ENCODE results near the gene NIN. TPM values are rescaled to one million over a fixed set of nuclear protein-coding genes. Genes with fewer than 3 reads are reported as not detected.
"Not testable (repeated sequence)": the region's sequence is repeated elsewhere in the genome, so short reads cannot be mapped to it uniquely, and the experiment has no call there.

NIN gene
- total RNA-seq, 4 donors from 2014 or later: 22.3 to 25.5 (median 22.5) TPM

DNA sequence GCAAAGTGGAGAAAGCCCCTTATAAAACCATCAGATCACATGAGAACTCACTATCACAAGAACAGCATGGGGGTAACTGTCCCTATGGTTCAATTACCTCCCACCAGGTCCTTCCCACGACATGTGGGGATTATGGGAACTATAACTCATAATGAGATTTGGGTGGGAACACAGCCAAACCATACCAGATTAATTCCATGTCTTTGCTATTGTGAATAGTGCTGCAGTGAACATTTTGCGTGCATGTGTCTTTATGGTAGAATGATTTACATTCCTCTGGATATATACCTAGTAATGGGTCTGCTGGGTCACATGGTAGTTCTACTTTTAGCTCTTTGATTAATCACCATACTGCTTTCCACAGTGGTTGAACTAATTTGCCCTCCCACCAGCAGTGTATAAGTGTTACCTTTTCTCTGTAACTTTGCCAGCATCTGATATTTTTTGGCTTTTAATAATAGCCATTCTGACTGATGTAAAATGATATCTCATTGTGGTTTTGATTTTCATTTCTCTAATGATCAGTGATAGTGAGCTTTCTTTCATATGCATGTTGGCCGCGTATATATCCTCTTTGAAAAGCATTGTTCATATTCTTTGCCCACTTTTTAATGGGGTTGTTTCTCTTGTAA lies 133.2 kb downstream of the NIN start:
- Histone ChIP-seq H3K27ac (no peak overlapping the region), H3K27me3 (no peaks in the 10 kb centered on the region), H3K4me1 (no peaks in the 10 kb centered on the region), H3K4me3 (replicated peaks in 1 of 3) (no peak overlapping the region), H3K36me3 (no peaks in the 10 kb centered on the region), H3K9me3 (no peaks in the 10 kb centered on the region)
- intact Hi-C loops (cut with DNase I): no loop called here
- TF ChIP-seq POLR2A (IDR thresholded peaks at IDR 0.05): no peak
- TF ChIP-seq, protein P1, sequence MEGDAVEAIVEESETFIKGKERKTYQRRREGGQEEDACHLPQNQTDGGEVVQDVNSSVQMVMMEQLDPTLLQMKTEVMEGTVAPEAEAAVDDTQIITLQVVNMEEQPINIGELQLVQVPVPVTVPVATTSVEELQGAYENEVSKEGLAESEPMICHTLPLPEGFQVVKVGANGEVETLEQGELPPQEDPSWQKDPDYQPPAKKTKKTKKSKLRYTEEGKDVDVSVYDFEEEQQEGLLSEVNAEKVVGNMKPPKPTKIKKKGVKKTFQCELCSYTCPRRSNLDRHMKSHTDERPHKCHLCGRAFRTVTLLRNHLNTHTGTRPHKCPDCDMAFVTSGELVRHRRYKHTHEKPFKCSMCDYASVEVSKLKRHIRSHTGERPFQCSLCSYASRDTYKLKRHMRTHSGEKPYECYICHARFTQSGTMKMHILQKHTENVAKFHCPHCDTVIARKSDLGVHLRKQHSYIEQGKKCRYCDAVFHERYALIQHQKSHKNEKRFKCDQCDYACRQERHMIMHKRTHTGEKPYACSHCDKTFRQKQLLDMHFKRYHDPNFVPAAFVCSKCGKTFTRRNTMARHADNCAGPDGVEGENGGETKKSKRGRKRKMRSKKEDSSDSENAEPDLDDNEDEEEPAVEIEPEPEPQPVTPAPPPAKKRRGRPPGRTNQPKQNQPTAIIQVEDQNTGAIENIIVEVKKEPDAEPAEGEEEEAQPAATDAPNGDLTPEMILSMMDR (IDR thresholded peaks at IDR 0.05): no peak
- 80 to 87% methylated on average over 4 of the region's 4 CpGs for WGBS, 2 donors
- no peak for DNase-seq

DNA sequence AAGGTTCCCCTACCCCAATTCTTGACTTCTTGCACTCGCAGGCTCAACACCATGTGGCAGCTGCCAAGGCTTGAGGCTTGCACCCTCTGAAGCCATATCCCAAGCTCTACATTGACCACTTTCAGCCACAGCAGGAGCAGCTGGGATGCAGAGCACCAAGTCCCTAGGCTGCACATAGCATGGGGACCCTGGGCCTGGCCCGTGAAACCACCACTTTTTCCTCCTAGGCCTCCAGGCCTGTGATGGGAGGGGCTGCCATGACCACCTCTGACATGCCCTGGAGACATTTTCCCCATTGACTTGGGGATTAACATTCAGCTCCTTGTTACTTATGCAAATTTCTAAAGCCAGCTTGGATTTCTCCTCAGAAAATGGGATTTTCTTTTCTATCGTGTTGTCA lies 136.7 kb downstream of the NIN start:
- H3K36me3 ChIP-seq; H3K27me3 ChIP-seq; intact Hi-C loops (cut with DNase I); H3K4me1 ChIP-seq; H3K27ac ChIP-seq; DNase-seq; H3K4me3 ChIP-seq (replicated peaks in 1 of 3); H3K9me3 ChIP-seq: not testable (repeated sequence)
- WGBS, 2 donors: 97% methylated on average over 3 of the region's 3 CpGs

DNA sequence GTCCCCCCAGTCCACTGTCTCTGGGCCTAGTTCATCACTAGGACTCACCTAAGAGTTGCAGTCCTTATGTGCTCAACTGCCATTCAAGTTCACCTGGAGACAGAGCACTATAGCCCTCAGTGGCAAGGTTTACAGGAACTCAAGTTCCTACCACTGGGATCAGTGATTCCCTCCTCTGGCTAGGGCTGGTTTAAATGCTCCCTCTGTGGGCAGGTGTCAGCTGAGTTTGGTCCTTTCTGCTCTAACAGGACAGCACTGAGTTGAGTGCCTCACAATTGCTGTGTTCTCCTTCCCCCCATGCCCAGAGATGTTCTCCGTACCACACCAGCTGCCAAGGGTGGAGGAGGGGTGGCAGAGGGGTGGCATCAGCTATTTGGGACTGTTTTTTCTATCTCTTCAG lies 142.1 kb downstream of the NIN start:
- WGBS, 2 donors: 93 to 100% methylated on average over 1 of the region's 1 CpG
- Histone ChIP-seq H3K4me3 (replicated peaks in 1 of 3) (no peak overlapping the region), H3K4me1 (no peaks in the 10 kb centered on the region), H3K27me3 (no peaks in the 10 kb centered on the region), H3K36me3 (no peaks in the 10 kb centered on the region), H3K9me3 (no peaks in the 10 kb centered on the region), H3K27ac (no peak overlapping the region)
- DNase-seq: no peak
- TF ChIP-seq, protein P1 (IDR thresholded peaks at IDR 0.05): no peak
- intact Hi-C loops (cut with DNase I): no loop called here

DNA sequence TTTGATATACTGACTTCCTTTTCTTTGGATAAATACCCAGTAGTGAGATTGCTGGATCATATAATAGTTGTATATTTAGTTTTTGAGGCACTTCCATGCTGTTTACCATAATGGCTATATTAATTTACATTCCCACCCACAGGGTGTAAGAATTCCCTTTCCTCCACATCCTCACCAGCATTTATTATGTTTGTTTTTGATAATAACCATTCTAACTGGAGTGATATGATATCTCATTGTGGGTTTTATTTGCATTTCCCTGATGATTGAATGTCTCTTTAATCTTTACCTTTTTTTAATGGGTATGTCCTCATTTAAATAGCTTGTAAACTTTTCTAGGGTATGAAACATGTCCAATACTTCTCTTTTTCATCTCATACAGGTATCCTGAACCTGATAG lies 151.3 kb downstream of the NIN start:
- H3K27me3 ChIP-seq: no peaks in the 10 kb centered on the region

DNA sequence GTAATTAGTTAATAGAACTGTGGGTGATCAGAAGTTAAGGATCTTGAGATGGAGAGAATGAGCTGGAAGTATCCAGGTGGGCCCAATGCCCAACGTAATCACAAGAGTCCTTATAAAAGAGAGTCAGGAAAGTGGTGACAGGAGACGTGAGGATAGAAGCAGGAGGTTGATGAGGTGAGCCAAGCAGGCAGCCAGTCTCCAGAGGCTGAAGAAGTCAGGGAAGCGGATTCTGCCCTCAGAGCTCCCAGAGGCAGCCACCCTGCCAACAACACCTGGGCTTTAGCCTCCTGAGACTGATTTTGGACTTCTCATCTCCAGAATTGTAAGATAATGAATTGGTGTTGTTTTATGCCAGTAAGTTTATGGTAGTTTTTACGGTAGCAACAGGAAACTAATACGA lies 152.8 kb downstream of the NIN start:
- Histone ChIP-seq H3K9me3 (no peaks in the 10 kb centered on the region), H3K36me3 (no peaks in the 10 kb centered on the region), H3K4me3 (replicated peaks in 1 of 3) (no peak overlapping the region), H3K27me3 (no peaks in the 10 kb centered on the region), H3K27ac (peak overlapping the region in 2 of 3 donors; percentile 10 to 57), H3K4me1 (peaks cover 10% of the 10 kb centered on the region in 2 donors)
- peak in 1 of 2 donors; percentile 3 for DNase-seq
- intact Hi-C loops (cut with DNase I): no loop called here
- WGBS, 2 donors: 66 to 68% methylated on average over 5 of the region's 5 CpGs
- TF ChIP-seq, protein P1 (IDR thresholded peaks at IDR 0.05): no peak
- no peak for TF ChIP-seq POLR2A (IDR thresholded peaks at IDR 0.05)

More for the DNA sequence above, 151.3 kb downstream of the NIN start:
- Histone ChIP-seq H3K27ac (no peak overlapping the region), H3K4me3 (replicated peaks in 1 of 3) (no peak overlapping the region), H3K36me3 (no peaks in the 10 kb centered on the region), H3K9me3 (no peaks in the 10 kb centered on the region), H3K4me1 (peaks cover 10% of the 10 kb centered on the region in 2 donors)
- intact Hi-C loops (cut with DNase I): no loop called here
- no peak for DNase-seq
- no peak for TF ChIP-seq POLR2A (IDR thresholded peaks at IDR 0.05)
- TF ChIP-seq, protein P1 (IDR thresholded peaks at IDR 0.05): no peak
